Brain microvascular endothelial cell (primary cell): ENCODE results near the gene AXIN1.
"Not testable (repeated sequence)": the region's sequence is repeated elsewhere in the genome, so short reads cannot be mapped to it uniquely, and the experiment has no call there.

Experiments
- DNase-seq: peaks from one replicate; pipeline ENCODE4 v3.0.0-alpha.2; 2020
- H3K27ac ChIP-seq: fragments of 250-450 bp; sonication (Bioruptor Pico); 2 replicates; pipeline ENCODE4 v1.5.1; 2020; ENCODE audit warnings: mild to moderate bottlenecking, moderate library complexity
- H3K27me3 ChIP-seq: fragments of 250-450 bp; sonication (Bioruptor Pico); replicated peaks from 2 replicates; pipeline ENCODE4 v1.5.1; 2020; ENCODE audit warnings: mild to moderate bottlenecking
- H3K36me3 ChIP-seq: fragments of 250-450 bp; sonication (Bioruptor Pico); replicated peaks from 2 replicates; pipeline ENCODE4 v1.5.1; 2020; ENCODE audit warnings: mild to moderate bottlenecking
- H3K4me3 ChIP-seq: 2 replicates; pipeline ENCODE4 v1.5.1; 2011; ENCODE audit warnings: low read depth, mild to moderate bottlenecking, control low read depth, low read length, moderate library complexity
- in situ Hi-C: cut with HindIII; loops from 2 replicates; pipeline ENCODE4 v1.10.0; 2017; ENCODE audit warnings: low sequenced_read_pairs, low pct_ligation_motif_present
- TF ChIP-seq, protein P1 (sequence below): IDR thresholded peaks from 2 replicates; pipeline ENCODE4 v1.5.1; 2011; ENCODE audit warnings: low read depth, mild to moderate bottlenecking, moderate library complexity, low read length, control low read depth, inconsistent platforms; ENCODE audit errors: missing control alignments

AXIN1 gene

DNA sequence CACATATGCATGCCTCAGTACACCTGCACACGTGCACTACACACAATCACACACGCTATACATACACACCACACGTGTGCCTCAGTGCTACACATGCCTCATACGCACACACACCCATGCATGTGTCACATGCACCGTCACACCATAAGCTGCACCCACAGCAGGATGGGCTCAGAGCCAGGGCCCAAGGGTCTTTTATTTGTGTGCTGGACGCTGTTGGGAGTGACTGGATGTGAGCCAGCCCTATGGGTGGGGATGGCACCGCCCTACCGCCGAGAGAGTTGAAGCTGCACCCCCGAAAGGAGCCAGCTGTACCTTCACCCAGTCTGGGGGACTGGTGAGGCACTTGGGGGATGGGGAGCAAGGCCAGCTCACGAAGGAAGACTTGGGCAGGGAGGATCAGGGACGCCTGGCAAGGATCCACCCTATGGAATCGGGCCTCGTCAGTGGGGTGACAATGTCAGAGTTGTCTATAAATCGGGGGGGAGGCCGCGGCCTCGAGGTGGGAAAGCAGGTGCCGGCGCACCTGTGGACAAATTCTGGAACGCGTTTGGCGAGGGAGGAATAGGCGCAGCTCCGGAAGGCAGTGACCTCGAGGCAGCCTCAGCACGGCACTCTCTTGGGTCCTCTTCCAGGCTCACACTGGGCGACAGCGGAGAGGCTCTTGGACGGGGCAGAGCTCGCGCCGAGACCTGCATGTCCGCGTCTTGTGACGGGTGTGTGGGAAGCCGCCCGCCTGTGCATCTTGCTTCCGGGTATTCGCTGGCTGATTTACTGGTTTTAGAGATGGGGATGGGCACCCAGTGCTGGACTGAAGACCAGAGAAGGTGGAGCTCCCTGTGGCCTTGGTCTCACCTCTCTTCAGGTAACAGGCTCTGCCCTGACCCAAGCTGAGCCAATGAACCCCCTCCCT is 84.1 kb downstream of the AXIN1 start:
- in situ Hi-C loops: no loop called here
- TF ChIP-seq, protein P1, sequence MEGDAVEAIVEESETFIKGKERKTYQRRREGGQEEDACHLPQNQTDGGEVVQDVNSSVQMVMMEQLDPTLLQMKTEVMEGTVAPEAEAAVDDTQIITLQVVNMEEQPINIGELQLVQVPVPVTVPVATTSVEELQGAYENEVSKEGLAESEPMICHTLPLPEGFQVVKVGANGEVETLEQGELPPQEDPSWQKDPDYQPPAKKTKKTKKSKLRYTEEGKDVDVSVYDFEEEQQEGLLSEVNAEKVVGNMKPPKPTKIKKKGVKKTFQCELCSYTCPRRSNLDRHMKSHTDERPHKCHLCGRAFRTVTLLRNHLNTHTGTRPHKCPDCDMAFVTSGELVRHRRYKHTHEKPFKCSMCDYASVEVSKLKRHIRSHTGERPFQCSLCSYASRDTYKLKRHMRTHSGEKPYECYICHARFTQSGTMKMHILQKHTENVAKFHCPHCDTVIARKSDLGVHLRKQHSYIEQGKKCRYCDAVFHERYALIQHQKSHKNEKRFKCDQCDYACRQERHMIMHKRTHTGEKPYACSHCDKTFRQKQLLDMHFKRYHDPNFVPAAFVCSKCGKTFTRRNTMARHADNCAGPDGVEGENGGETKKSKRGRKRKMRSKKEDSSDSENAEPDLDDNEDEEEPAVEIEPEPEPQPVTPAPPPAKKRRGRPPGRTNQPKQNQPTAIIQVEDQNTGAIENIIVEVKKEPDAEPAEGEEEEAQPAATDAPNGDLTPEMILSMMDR: no peak
- H3K4me3 ChIP-seq: no peak overlapping the region

DNA sequence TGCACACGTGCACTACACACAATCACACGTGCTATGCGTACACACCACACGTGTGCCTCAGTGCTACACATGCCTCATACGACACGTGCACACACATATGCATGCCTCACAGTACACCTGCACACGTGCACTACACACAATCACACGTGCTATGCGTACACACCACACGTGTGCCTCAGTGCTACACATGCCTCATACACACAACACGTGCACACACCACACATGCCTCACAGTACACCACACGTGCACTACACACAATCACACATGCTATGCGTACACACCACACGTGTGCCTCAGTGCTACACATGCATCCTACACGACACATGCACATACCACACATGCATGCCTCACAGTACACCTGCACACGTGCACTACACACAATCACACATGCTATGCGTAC is 85.0 kb downstream of the AXIN1 start:
- in situ Hi-C loops, DNase-seq, H3K27ac ChIP-seq, H3K4me3 ChIP-seq, H3K36me3 ChIP-seq, H3K27me3 ChIP-seq: not testable (repeated sequence)

More for the DNA sequence above, 84.1 kb downstream of the AXIN1 start:
- Histone ChIP-seq H3K27me3 (no peaks in the 10 kb centered on the region), H3K27ac (no peak overlapping the region), H3K36me3 (peaks cover 6% of the 10 kb centered on the region)
- DNase-seq: no peak

DNA sequence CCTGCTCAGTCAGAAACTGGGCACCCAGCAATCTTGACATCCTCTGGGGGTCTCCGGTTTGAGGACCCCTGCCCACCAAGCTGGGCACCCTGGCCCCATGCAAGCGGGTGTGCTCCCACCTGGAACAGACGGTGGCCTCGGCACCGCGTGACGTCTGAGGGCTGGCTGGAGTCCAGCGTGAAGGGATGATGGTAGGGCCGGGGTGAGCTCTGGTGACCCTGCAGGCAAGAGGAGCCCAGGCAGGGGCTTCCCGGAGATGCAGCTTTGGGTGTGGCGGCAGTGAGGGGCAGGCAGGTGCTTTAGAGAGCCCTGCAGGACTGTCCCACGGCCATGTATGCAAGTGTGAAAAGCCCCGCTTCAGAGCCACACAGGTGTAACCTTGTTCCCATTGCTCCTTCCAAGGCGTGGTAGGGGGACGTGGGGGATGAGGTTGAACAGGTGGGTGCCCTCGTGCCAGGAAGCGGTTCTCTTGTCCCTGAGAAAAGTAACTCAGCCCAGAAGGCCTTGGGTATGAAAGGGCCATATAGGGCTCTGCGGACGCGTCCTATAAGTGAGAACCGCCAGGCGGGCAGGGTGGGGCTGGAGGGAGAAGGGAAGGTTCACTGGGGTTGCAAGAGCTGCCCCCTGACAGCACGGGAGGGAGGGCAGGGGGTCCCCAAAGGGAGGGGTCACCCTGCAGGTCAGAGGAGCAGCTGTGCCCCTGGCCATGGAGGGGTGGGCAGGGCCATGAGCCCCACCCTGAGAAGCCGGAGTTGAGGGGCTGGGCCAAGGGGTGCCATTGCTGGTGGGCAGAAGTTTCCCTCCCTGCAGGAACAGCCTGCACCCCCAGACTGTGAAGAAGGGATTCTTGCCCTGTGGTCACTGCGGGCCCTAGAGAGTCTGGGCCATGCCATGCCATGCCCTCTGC is 86.0 kb downstream of the AXIN1 start:
- peaks cover 16% of the 10 kb centered on the region for H3K36me3 ChIP-seq

DNA sequence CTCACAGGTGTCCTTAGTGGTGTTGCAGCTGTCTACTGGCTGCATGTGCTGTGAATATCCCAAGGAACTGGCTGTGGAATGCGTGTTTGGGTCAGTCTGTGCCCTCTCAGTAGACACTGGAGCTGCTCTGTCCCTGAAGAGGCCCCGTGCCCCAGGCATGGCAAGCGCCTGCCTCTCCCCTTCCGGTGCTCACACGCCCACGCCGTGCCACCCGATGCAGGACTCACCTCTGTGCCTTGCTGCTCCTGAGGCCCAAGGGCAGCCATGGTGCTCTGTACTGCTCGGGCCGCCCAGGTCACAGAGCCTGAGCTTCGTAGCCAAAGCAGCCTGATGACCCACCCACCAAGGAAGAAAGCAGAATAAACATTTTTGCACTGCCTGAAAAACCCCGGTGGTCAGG is 86.8 kb downstream of the AXIN1 start:
- Histone ChIP-seq H3K4me3 (no peak overlapping the region), H3K36me3 (peaks cover 19% of the 10 kb centered on the region), H3K27ac (no peak overlapping the region), H3K27me3 (no peaks in the 10 kb centered on the region)
- no peak for DNase-seq
- TF ChIP-seq, protein P1: no peak
- in situ Hi-C loops: no loop called here

More for the DNA sequence above, 86.0 kb downstream of the AXIN1 start:
- Histone ChIP-seq H3K27me3 (no peaks in the 10 kb centered on the region), H3K4me3 (no peak overlapping the region), H3K27ac (no peak overlapping the region)
- in situ Hi-C loops: no loop called here
- TF ChIP-seq, protein P1: no peak
- no peak for DNase-seq

DNA sequence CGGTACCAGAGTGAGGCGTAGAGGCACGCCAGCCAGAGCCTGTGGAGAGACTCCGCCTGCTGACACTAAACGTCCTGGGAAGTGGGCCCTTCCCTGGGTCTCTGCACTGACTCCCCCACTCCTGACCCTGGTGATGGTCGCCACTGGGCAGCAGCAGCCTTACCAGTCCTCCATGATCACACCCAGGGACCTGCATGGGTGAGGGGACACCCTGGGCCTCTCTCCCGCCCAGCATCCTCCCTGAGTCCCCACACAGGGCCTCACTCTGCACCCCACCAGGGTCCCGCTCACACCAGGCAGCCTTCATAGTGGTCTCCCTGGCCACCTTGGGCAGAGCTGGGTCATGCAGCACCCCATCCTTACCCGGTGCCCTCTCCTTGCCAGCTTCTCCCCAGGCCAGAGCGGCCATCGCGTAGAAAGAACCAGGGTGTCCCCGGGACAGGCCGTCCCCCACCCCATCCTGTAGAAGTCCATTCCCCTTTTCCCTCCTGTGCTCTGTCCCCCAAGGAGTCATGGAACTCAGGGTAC is 87.5 kb downstream of the AXIN1 start:
- DNase-seq: no peak
- Histone ChIP-seq H3K4me3 (no peak overlapping the region), H3K27ac (no peak overlapping the region), H3K36me3 (peaks cover 19% of the 10 kb centered on the region), H3K27me3 (no peaks in the 10 kb centered on the region)
- in situ Hi-C loops: no loop called here
- TF ChIP-seq, protein P1: no peak

DNA sequence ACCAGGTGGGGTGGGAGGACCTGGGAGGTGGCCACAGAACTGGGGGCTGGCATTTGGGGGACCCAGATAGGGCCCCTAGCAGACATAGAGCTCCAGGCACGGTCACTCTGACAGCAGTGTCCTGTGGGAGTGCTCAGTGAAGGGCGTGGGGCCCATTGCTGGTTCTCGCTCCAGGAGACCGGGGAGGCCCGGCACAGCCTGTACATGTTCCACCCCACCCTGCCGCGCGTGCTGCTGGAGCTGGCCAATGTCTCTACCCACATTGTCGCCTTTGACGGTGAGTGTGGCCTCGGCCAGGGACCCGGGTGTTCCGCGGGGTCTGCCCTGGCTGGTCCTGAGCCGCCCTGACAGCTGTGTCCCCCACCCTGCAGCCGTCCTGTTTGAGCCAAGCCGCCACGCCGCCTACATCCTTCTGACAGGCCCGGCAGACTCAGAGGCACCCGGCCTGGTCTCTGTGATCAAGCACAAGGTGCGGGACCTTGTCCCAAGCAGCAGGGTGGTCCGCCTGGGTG is 88.0 kb downstream of the AXIN1 start:
- no peaks in the 10 kb centered on the region for H3K27me3 ChIP-seq
- peaks cover 23% of the 10 kb centered on the region for H3K36me3 ChIP-seq
- H3K4me3 ChIP-seq: no peak overlapping the region
- TF ChIP-seq, protein P1: no peak
- no peak for DNase-seq
- in situ Hi-C loops: no loop called here
- H3K27ac ChIP-seq: no peak overlapping the region
